Loucy (cell line): ENCODE data around the gene SPATC1L.

Experiments used
- H2AFZ ChIP-seq: fragments of 200-600 bp; sonication (generic); 2 replicates; pipeline ENCODE4 v1.6.0; 2016; ENCODE audit warnings: antibody characterized with exemption, mild to moderate bottlenecking, low read length, moderate library complexity
- H3F3A ChIP-seq: fragments of 200-600 bp; 2 replicates; pipeline ENCODE4 v1.6.0; 2016; ENCODE audit warnings: antibody characterized with exemption, low read depth, mild to moderate bottlenecking
- H3K27me3 ChIP-seq: fragments of 200-600 bp; sonication (generic); 2 replicates; pipeline ENCODE4 v1.6.1; 2014; ENCODE audit warnings: low read length, mild to moderate bottlenecking; ENCODE audit not compliant: insufficient read depth, poor library complexity, severe bottlenecking
- H3K36me3 ChIP-seq: fragments of 200-600 bp; sonication (generic); 2 replicates; pipeline ENCODE4 v1.6.1; 2016; ENCODE audit warnings: low read length; ENCODE audit not compliant: insufficient read depth
- H3K4me1 ChIP-seq: fragments of 200-600 bp; sonication (generic); 2 replicates; pipeline ENCODE4 v1.5.1; 2014; ENCODE audit warnings: low read length, mild to moderate bottlenecking; ENCODE audit not compliant: insufficient read depth, poor library complexity, severe bottlenecking
- H3K4me2 ChIP-seq: fragments of 200-600 bp; sonication (generic); 2 replicates; pipeline ENCODE4 v1.6.0; 2014; ENCODE audit warnings: antibody characterized with exemption, low read length, low read depth, mild to moderate bottlenecking; ENCODE audit not compliant: poor library complexity, severe bottlenecking
- H3K4me3 ChIP-seq: fragments of 200-600 bp; sonication (generic); 2 replicates; pipeline ENCODE4 v1.5.1; 2014; ENCODE audit warnings: low read length, mild to moderate bottlenecking, mixed read lengths; ENCODE audit not compliant: poor library complexity, severe bottlenecking
- H3K79me2 ChIP-seq: fragments of 200-600 bp; sonication (generic); 2 replicates; pipeline ENCODE4 v1.6.1; 2014; ENCODE audit warnings: low read length; ENCODE audit not compliant: insufficient read depth
- H3K9ac ChIP-seq: fragments of 200-600 bp; sonication (generic); 2 replicates; pipeline ENCODE4 v1.6.0; 2014; ENCODE audit warnings: mild to moderate bottlenecking, low read depth, low read length, moderate library complexity; ENCODE audit not compliant: poor library complexity, severe bottlenecking
- H3K9me2 ChIP-seq: fragments of 200-600 bp; sonication (generic); replicated peaks from 2 replicates; pipeline ENCODE4 v1.6.1; 2016; ENCODE audit warnings: low read depth, low read length, mixed read lengths
- H3K9me3 ChIP-seq: fragments of 200-600 bp; sonication (generic); 2 replicates; pipeline ENCODE4 v1.6.1; 2014; ENCODE audit warnings: mild to moderate bottlenecking, antibody characterized with exemption, low read length, low read depth; ENCODE audit not compliant: insufficient read depth
- H4K20me1 ChIP-seq: fragments of 200-600 bp; sonication (generic); 2 replicates; pipeline ENCODE4 v1.6.0; 2014; ENCODE audit warnings: antibody characterized with exemption, low read length, mild to moderate bottlenecking; ENCODE audit not compliant: insufficient read depth, poor library complexity, severe bottlenecking
- CTCF ChIP-seq: fragments of 200-600 bp; sonication (generic); conservative IDR thresholded peaks from 2 replicates; pipeline ENCODE4 v1.5.1; 2014; ENCODE audit warnings: mild to moderate bottlenecking, antibody characterized with exemption, low read length
- EZH2phosphoT487 ChIP-seq: fragments of 200-600 bp; IDR thresholded peaks from 2 replicates; pipeline ENCODE4 v1.6.1; 2018; ENCODE audit warnings: antibody characterized with exemption, mild to moderate bottlenecking, moderate library complexity, borderline replicate concordance

The SPATC1L gene

GRCh38 chr21:46188226-46189212 lies 4.3 kb upstream of the SPATC1L start:
- H3K4me1 ChIP-seq, result peaks cover 17% of the 10 kb centered on the region
- H3K27me3 ChIP-seq, result no peaks in the 10 kb centered on the region
- TF ChIP-seq CTCF (no peak), EZH2phosphoT487 (no peak)
- no peak overlapping the region for H3K9ac ChIP-seq
- no peaks in the 10 kb centered on the region for H3F3A ChIP-seq
- H3K9me3 ChIP-seq, result no peaks in the 10 kb centered on the region
- H3K9me2 ChIP-seq, result no peaks in the 10 kb centered on the region
- no peaks in the 10 kb centered on the region for H4K20me1 ChIP-seq
- H3K4me2 ChIP-seq, result no peak overlapping the region
- no peaks in the 10 kb centered on the region for H3K79me2 ChIP-seq
- H3K36me3 ChIP-seq, result peaks cover 33% of the 10 kb centered on the region; the same call in 1 of the 2 replicates
- no peak overlapping the region for H3K4me3 ChIP-seq
- no peak overlapping the region for H2AFZ ChIP-seq

GRCh38 chr21:46187814-46188213 lies 3.6 kb upstream of the SPATC1L start:
- H3K4me2 ChIP-seq, result no peak overlapping the region
- no peaks in the 10 kb centered on the region for H4K20me1 ChIP-seq
- no peak for TF ChIP-seq CTCF
- no peak for TF ChIP-seq EZH2phosphoT487
- no peak overlapping the region for H2AFZ ChIP-seq
- peaks cover 26% of the 10 kb centered on the region; the same call in 1 of the 2 replicates for H3K36me3 ChIP-seq
- H3K27me3 ChIP-seq, result no peaks in the 10 kb centered on the region
- no peaks in the 10 kb centered on the region for H3K9me3 ChIP-seq
- no peaks in the 10 kb centered on the region for H3F3A ChIP-seq
- H3K9me2 ChIP-seq, result no peaks in the 10 kb centered on the region
- peaks cover 22% of the 10 kb centered on the region for H3K4me1 ChIP-seq
- no peak overlapping the region for H3K9ac ChIP-seq
- H3K4me3 ChIP-seq, result no peak overlapping the region
- H3K79me2 ChIP-seq, result no peaks in the 10 kb centered on the region

DNA sequence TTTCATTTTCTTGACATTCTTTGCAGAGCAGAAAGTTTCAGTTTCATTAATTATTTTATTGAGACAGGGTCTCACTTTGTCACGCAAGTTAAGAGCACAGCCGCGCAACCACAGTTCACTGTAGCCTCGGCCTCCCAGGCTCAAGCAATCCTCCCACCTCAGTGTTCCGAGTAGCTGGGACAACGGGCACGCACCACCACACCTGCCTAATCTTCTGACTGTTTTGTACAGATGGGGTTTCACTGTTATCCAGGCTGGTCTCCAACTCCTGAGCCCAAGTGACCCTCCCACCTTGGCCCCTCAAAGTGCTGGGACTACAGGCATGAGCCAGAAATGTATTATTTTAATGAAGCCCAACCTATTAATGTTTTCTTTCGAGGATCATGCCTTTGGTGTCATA lies 3.0 kb upstream of the SPATC1L start:
- H3K9ac ChIP-seq, result no peak overlapping the region
- H3K4me3 ChIP-seq, result no peak overlapping the region
- no peaks in the 10 kb centered on the region for H3K79me2 ChIP-seq
- H3K9me3 ChIP-seq, result no peaks in the 10 kb centered on the region
- no peak overlapping the region for H2AFZ ChIP-seq
- peaks cover 22% of the 10 kb centered on the region for H3K4me1 ChIP-seq
- no peak for TF ChIP-seq EZH2phosphoT487
- no peak for TF ChIP-seq CTCF
- no peaks in the 10 kb centered on the region for H3F3A ChIP-seq
- H4K20me1 ChIP-seq, result no peaks in the 10 kb centered on the region
- peaks cover 21% of the 10 kb centered on the region; the same call in 1 of the 2 replicates for H3K36me3 ChIP-seq
- H3K27me3 ChIP-seq, result no peaks in the 10 kb centered on the region
- no peak overlapping the region for H3K4me2 ChIP-seq
- H3K9me2 ChIP-seq, result no peaks in the 10 kb centered on the region
